HG02588 (cell line): Measurements from ENCODE around the gene SORCS2.

Source experiments
- ATAC-seq: cut with Tn5 transposase; IDR thresholded peaks from one replicate; pipeline ENCODE4 v1.9.1; 2021; ENCODE audit warnings: mild to moderate bottlenecking, moderate library complexity; ENCODE audit not compliant: unreplicated experiment

Gene SORCS2

GRCh38 chr4:7515390-7515902, 323.1 kb downstream of the SORCS2 start:
- ATAC-seq, result no peak

- no peak for ATAC-seq
Observed at GRCh38 chr4:7516096-7516772, 323.9 kb downstream of the SORCS2 start.

- ATAC-seq, result no peak
Observed at GRCh38 chr4:7516773-7517144, 324.4 kb downstream of the SORCS2 start.

DNA sequence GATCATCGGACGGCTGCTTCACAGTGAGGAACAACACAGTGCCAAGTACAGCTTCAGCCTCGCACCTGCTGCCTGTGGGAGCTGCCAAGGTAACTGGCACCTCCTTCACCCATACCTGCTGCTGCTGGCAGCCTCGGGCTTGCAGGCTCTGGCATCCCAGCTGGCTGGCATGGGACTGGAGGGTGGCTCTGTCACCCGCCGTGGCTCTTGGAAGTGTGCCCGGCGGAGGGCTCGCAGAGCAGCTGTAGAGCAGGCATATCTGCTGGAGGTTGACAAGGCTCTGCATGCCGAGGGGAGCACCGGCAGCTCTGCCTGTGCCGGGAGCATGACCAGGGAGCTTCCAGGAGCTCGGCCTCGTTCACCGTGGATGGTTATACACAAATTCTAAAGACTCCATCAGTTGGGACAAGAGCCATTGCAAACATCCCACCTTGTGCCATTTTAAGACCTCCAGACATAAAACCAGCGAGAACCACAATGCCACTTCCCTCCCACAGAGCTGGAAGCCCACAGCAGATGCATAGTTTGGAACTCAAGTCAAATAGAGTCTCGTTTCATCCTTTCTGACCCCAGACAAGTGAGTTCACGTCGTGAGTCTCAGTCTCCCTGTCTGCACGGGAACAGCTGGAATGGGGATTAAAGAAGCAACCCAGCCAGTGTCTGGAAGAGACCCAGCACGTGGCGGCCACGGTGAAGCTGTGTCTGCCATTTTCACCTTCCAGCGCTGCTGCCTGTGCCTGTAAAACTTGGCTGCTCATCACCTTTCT, 326.7 kb downstream of the SORCS2 start:
- no peak for ATAC-seq

DNA sequence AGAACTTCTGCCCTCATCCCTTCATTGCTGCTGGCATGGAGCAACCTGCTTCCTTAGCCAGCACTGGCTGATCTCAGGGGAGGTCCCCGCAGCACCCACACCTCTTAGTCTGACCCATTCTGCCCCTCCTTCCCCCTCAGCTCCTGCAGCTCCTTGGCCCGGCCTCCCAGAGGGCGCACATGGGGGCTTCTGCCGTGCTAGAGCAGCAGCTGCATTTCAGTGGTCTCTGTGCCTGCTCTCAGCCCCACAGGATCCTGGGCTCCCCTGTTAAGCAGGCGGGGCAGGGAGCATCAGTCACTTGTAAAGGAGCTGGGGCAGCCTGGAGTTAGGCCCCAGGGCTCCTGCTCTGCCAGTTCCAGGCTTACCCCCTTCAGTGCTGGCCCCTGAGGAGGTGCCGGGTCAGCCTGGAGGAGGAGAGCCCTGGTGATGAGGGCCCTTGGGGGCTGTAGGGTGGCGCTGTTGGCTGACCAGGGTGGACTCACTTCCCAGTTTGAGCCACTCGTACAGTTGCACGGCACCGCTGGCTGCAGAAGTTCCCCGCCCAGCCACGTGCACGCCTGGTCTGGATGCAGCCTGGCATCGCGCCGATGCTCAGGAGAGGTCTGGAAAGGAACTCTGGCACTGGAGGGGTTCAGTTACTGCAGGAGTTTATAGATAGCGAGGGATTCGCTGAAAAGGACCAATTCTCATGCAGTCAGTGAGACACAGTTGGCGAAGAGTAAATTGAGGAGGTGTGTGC, 327.5 kb downstream of the SORCS2 start:
- no peak for ATAC-seq

GRCh38 chr4:7521666-7522065, 329.3 kb downstream of the SORCS2 start:
- ATAC-seq, result no peak

DNA sequence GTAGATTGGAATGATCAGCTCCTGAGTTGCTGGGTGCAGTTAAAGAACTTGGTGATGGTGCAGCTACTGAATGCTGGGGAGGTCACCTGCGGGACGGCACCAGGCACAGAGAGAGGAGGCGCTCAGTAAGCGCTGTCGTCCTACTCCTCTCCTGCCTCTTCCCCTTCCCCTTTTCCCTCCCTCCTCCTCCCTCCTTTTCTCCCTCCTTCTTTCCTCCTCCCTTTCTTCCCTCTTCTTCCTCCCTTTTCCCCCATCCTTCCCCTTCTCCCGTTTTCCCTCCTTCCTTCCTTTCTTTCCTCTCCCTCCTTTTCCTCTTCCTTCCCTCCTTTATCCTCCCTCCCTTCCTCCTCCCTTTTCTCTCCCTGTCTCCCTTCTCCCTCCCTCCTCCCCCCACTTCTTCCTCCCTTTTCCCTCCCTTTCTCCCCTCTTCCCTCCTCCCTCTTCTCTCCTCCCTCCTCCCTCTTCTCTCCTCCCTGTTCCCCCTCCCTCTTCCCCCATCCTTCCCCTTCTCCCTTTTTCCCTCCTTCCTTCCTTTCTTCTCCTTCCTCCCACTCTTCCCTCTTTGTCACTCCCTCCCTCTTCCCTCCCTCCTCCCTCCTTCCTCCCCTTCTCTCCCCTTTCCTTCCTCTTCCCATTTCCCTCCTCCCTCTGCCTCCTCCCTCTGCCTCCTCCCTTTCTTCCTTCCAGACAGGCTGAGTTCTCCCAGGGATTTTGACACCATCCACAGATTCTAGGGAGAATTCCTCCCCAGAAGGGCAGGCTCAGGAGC, 330.3 kb downstream of the SORCS2 start:
- ATAC-seq, result no peak

DNA sequence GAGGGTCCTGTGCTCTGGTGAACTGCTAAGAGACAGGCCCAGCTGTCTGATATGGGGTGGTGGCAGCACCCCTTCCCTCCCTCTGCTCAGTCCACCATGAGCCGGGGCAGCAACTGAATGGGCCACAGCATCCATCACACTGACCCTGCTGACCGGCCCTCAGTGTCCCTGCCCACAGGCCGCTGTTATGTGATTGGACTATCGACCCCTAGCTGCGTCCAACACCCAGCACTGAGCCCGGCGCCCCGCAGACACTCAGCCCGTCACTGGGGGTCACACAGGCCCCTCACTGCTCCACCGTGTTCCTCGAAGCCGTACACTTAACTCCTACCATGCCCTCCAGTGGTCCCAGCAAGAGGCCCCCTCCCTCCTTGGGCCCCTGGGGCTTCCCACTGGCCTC, 331.2 kb downstream of the SORCS2 start:
- ATAC-seq, result no peak

- no peak for ATAC-seq
Observed at GRCh38 chr4:7524064-7524682, 331.8 kb downstream of the SORCS2 start.

GRCh38 chr4:7524843-7525242, 332.5 kb downstream of the SORCS2 start:
- ATAC-seq, result no peak

GRCh38 chr4:7526491-7526890, 334.2 kb downstream of the SORCS2 start:
- ATAC-seq, result no peak

- no peak for ATAC-seq
Observed at GRCh38 chr4:7526929-7527535, 334.7 kb downstream of the SORCS2 start.

- ATAC-seq, result no peak
Observed at GRCh38 chr4:7529368-7530080, 337.2 kb downstream of the SORCS2 start.

DNA sequence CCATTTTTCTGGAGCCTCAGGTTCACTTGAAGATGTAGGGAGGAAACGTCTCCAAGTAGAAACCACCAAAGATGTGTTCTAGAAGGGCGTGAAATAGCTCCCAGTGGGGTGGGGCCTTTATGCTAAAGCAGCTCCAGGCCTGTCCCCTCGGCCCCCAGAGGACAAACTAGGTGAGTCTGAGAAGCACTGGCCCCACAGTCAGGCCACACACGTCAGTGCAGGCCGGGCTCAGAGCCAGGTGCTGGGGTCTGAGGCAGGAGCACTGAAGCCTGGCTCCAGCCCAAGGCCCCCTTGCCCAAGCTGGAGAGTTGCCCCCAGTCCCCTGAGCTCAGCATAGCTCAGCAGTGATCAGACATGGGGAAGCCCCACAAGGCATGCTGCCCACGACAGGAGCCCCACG, 337.7 kb downstream of the SORCS2 start:
- ATAC-seq, result no peak

DNA sequence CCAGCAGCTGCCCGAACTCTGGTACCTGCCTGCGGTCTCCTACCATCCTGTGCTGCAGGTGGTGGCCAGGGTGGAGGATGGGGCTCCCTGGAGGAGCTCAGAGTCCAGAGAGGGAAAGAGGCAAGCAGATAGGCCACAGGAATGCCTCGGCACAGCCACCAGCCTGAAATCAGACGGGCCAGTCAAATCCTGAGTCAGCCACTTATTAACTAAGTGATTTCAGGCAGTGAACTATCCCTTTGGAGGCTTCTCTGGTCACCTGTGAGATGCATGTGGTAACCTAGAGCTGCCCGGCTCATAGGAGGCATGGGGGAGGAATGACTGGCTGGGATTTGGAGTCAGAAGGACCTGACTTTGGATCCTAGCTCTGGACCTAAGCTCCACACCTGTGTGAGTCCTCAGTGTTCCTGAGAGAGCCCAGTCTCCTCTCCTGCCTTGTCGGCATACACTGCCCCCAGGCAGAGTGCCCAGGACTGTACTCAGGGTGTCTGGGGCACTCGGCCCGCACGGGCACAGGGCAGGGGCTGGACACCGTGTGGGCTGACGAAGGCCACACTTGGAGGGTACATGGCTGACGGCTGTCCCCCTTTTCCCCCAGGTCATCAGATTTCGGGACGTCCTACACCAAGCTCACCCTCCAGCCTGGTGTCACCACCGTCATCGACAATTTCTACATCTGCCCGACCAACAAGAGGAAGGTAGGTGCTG, 338.7 kb downstream of the SORCS2 start:
- no peak for ATAC-seq

DNA sequence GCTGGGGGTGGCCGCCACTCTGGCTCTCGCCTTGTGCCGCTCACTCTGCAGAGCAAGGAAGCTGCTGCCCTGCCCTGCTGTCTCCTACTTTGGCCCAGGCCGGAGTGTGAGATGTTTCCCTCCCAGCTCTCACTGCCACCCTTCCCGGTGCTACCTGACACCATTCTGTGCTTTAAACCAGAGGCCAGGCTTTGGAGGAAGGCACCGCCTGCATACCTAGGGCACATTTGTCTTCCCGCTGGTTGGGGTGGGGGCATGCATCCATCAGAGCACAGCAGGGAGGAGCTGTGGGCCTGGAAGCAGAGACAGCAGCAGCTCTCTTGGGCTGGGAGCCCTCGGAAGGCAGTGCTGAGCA, 339.3 kb downstream of the SORCS2 start:
- no peak for ATAC-seq

- no peak for ATAC-seq
Observed at GRCh38 chr4:7532043-7532442, 339.7 kb downstream of the SORCS2 start.

GRCh38 chr4:7533267-7533666, 340.9 kb downstream of the SORCS2 start:
- no peak for ATAC-seq

DNA sequence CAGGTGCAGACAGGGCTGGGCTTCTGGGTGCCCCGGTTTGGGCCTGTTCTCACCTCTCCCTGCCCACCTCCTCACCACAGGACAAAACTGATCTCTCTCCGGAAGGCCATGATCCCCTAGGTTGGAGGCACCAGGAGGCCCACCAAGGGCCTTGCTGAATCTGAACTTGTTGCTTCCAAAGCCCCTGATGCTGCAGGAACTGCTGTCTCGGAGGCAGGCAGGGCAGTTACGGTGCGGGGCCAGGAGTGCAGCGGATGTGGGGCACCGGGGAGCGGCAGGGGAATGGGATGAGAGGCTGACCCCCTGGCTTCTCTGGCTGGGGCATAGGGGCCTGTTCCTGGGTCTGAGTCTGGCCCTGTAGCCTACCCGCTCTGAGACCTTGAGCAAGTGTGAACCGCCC, 342.8 kb downstream of the SORCS2 start:
- no peak for ATAC-seq
